Osteocyte (in vitro differentiated cells): ENCODE data around the gene LRFN3. TPM values are rescaled to one million over a fixed set of nuclear protein-coding genes. Genes with fewer than 3 reads are reported as not detected.

Experiments used
- DNase-seq: peaks from one replicate; pipeline ENCODE4 v3.0.0; 2021; ENCODE audit warnings: mixed read lengths; ENCODE audit not compliant: unreplicated experiment; ENCODE audit errors: extremely low spot score
- H3K27ac Mint-ChIP-seq: one replicate; pipeline ENCODE4 v1.8.0; 2021; ENCODE audit warnings: mild to moderate bottlenecking, mixed read lengths; ENCODE audit not compliant: unreplicated experiment
- H3K27me3 Mint-ChIP-seq: one replicate; pipeline ENCODE4 v1.8.0; 2021; ENCODE audit warnings: mixed read lengths; ENCODE audit not compliant: unreplicated experiment
- H3K36me3 Mint-ChIP-seq: one replicate; pipeline ENCODE4 v1.8.0; 2021; ENCODE audit warnings: mixed read lengths; ENCODE audit not compliant: unreplicated experiment
- H3K4me1 Mint-ChIP-seq: one replicate; pipeline ENCODE4 v1.8.0; 2021; ENCODE audit warnings: mixed read lengths; ENCODE audit not compliant: unreplicated experiment
- H3K4me3 Mint-ChIP-seq: one replicate; pipeline ENCODE4 v1.8.0; 2021; ENCODE audit warnings: mild to moderate bottlenecking, moderate library complexity, mixed read lengths; ENCODE audit not compliant: unreplicated experiment
- H3K9me3 Mint-ChIP-seq: one replicate; pipeline ENCODE4 v1.8.0; 2021; ENCODE audit warnings: mixed read lengths; ENCODE audit not compliant: unreplicated experiment
- total RNA-seq: library from RNA; stranded (reverse); gene quantifications from 2 replicates; pipeline ENCODE4 v1.2.1, GENCODE V29; 2021
- TF ChIP-seq, protein P1 (sequence below): fragments of 200-600 bp; sonication (generic); IDR thresholded peaks from 2 replicates; pipeline ENCODE4 v1.5.0; 2021; ENCODE audit warnings: antibody characterized with exemption, mild to moderate bottlenecking, moderate library complexity

Gene LRFN3
- total RNA-seq, 1 donor from 2014 or later = 25.0 TPM

DNA sequence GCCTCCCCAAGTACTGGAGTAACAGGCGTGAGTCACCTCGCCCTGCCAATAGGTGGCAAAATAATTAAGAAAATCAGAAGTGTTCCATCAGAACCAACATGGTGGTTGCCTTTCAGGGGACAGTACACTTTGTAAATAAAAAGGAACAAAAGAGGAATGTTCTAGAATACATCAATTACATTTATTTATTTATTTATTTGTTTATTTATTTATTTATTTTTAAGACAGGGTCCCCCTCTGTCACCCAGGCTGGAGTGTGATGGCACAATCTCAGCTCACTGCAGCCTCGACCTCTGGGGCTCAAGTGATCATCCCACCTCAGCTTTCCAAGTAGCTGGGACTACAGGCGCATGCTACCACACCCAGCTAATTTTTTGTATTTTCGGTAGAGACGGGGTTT lies 15.2 kb upstream of the LRFN3 start:
- no peaks in the 10 kb centered on the region for H3K36me3 Mint-ChIP-seq
- no peak for DNase-seq
- no peak overlapping the region for H3K4me3 Mint-ChIP-seq
- TF ChIP-seq, protein P1, sequence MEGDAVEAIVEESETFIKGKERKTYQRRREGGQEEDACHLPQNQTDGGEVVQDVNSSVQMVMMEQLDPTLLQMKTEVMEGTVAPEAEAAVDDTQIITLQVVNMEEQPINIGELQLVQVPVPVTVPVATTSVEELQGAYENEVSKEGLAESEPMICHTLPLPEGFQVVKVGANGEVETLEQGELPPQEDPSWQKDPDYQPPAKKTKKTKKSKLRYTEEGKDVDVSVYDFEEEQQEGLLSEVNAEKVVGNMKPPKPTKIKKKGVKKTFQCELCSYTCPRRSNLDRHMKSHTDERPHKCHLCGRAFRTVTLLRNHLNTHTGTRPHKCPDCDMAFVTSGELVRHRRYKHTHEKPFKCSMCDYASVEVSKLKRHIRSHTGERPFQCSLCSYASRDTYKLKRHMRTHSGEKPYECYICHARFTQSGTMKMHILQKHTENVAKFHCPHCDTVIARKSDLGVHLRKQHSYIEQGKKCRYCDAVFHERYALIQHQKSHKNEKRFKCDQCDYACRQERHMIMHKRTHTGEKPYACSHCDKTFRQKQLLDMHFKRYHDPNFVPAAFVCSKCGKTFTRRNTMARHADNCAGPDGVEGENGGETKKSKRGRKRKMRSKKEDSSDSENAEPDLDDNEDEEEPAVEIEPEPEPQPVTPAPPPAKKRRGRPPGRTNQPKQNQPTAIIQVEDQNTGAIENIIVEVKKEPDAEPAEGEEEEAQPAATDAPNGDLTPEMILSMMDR = no peak
- H3K9me3 Mint-ChIP-seq = no peaks in the 10 kb centered on the region
- no peak overlapping the region for H3K27ac Mint-ChIP-seq
- no peaks in the 10 kb centered on the region for H3K4me1 Mint-ChIP-seq
- peaks cover 20% of the 10 kb centered on the region for H3K27me3 Mint-ChIP-seq

DNA sequence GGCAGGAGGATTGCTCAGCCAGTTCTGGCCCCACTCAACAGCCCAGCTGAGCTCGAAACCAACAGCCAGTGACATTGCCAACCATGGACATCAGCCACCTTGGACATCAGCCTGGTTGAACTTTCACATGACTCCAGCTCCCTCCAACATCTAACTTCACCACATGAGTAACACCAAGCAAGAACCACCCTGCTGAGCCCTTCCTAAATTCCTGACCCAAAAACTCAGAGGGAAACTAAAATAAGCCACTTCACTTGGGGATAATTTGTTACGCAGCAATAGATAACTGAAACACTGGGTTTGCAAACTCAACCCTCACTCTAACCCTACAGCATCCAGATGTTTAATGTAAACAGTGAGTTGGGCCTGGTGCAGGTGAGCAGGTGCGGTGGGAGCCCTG lies 10.7 kb upstream of the LRFN3 start:
- peaks cover 26% of the 10 kb centered on the region for H3K27me3 Mint-ChIP-seq
- no peaks in the 10 kb centered on the region for H3K9me3 Mint-ChIP-seq
- TF ChIP-seq, protein P1 = no peak
- H3K4me3 Mint-ChIP-seq = no peak overlapping the region
- H3K27ac Mint-ChIP-seq = no peak overlapping the region
- DNase-seq = no peak
- H3K4me1 Mint-ChIP-seq = no peaks in the 10 kb centered on the region
- H3K36me3 Mint-ChIP-seq = no peaks in the 10 kb centered on the region

- H3K27me3 Mint-ChIP-seq = peaks cover 21% of the 10 kb centered on the region
- TF ChIP-seq, protein P1 = no peak
- no peak for DNase-seq
- no peaks in the 10 kb centered on the region for H3K36me3 Mint-ChIP-seq
- H3K9me3 Mint-ChIP-seq = no peaks in the 10 kb centered on the region
- H3K4me1 Mint-ChIP-seq = peaks cover 8% of the 10 kb centered on the region
- no peak overlapping the region for H3K4me3 Mint-ChIP-seq
- no peak overlapping the region for H3K27ac Mint-ChIP-seq
These were observed 7.7 kb upstream of the LRFN3 start for GRCh38 chr19:35928507-35928906.

GRCh38 chr19:35929876-35930275 lies 6.3 kb upstream of the LRFN3 start:
- H3K4me1 Mint-ChIP-seq = peaks cover 8% of the 10 kb centered on the region
- TF ChIP-seq, protein P1 = no peak
- H3K4me3 Mint-ChIP-seq = no peak overlapping the region
- H3K27ac Mint-ChIP-seq = no peak overlapping the region
- peaks cover 16% of the 10 kb centered on the region for H3K27me3 Mint-ChIP-seq
- H3K36me3 Mint-ChIP-seq = no peaks in the 10 kb centered on the region
- H3K9me3 Mint-ChIP-seq = no peaks in the 10 kb centered on the region
- DNase-seq = no peak

- no peaks in the 10 kb centered on the region for H3K9me3 Mint-ChIP-seq
- H3K4me1 Mint-ChIP-seq = peaks cover 18% of the 10 kb centered on the region
- peak overlapping the region; percentile 68 for H3K27ac Mint-ChIP-seq
- H3K27me3 Mint-ChIP-seq = peaks cover 5% of the 10 kb centered on the region
- TF ChIP-seq, protein P1 = peak; percentile 90
- H3K36me3 Mint-ChIP-seq = no peaks in the 10 kb centered on the region
- peak; percentile 100 for DNase-seq
- H3K4me3 Mint-ChIP-seq = peak overlapping the region; percentile 67
These were observed 4.9 kb upstream of the LRFN3 start for GRCh38 chr19:35931161-35931873.
